Stomach (tissue), 4 donors: ENCODE results near the gene NOCT.

Experiments
- CTCF ChIP-seq, 7 experiments: fragments of 450-650 bp in 4 of 7; fragments of 200-600 bp in 3 of 7; sonication (generic) in 3 of 7; IDR thresholded peaks; one replicate each; pipeline ENCODE4 v1.5.1; 2016 to 2019; ENCODE audit warnings: antibody characterized with exemption in 7 of 7, control low read depth in 2 of 7, mild to moderate bottlenecking in 1 of 7
- POLR2A ChIP-seq, 4 donors: fragments of 450-650 bp; IDR thresholded peaks; one replicate each; pipeline ENCODE4 v1.6.1; 2016; ENCODE audit warnings: antibody characterized with exemption in 4 of 4, control low read depth in 2 of 4, mild to moderate bottlenecking in 1 of 4, moderate library complexity in 1 of 4

- no peak for TF ChIP-seq POLR2A (IDR thresholded peaks at IDR 0.05)
- no peak for TF ChIP-seq CTCF (IDR thresholded peaks at IDR 0.05)
Measured at GRCh38 chr4:138978028-138978585, 37.5 kb upstream of the NOCT start.
